NB4 (cell line): ENCODE results near the gene NME5.

Experiments used
- CTCF ChIP-seq: IDR thresholded peaks from one replicate; pipeline ENCODE4 v1.5.1; 2012; ENCODE audit warnings: low read depth, low read length
- MAX ChIP-seq: IDR thresholded peaks from 2 replicates; pipeline ENCODE4 v1.6.1; 2011; ENCODE audit warnings: low read depth, low read length
- MYC ChIP-seq: IDR thresholded peaks from 2 replicates; pipeline ENCODE4 v1.6.1; 2011; ENCODE audit warnings: low read depth, low read length
- POLR2A ChIP-seq: IDR thresholded peaks from 2 replicates; pipeline ENCODE4 v1.6.1; 2011; ENCODE audit warnings: mild to moderate bottlenecking; ENCODE audit not compliant: insufficient read length; ENCODE audit errors: extremely low read depth

- TF ChIP-seq CTCF (no peak), POLR2A (no peak), MAX (no peak), MYC (no peak)
Measured at GRCh38 chr5:138180841-138181240, 41.6 kb upstream of the NME5 start.
